ENCODE measurements around the gene PEX3. TPM values are rescaled to one million over a fixed set of nuclear protein-coding genes. Genes with fewer than 3 reads are reported as not detected.

Gene PEX3
- total and polyA plus RNA-seq, 2 donors (not counting 1 experiment from before 2014, with no cell fraction given), result 9.3 to 23.2 TPM

GRCh38 chr6:143496974-143497373 is 46.4 kb downstream of the PEX3 start:
- H3K4me1 ChIP-seq (ENCODE audit: control insufficient read depth in 2 of 2, insufficient read depth in 2 of 2, low read length in 2 of 2), result no peaks in the 10 kb centered on the region
- no peaks in the 10 kb centered on the region for H3K9me3 Mint-ChIP-seq (ENCODE audit: insufficient read depth)
- no peaks in the 10 kb centered on the region for H3K27me3 Mint-ChIP-seq
- H3K4me1 Mint-ChIP-seq, result no peaks in the 10 kb centered on the region
- H4K20me1 ChIP-seq (ENCODE audit: control insufficient read depth, insufficient read depth, low read length, poor library complexity, severe bottlenecking), result no peaks in the 10 kb centered on the region
- H2AFZ ChIP-seq (ENCODE audit: insufficient read depth, low read depth, low read length, poor library complexity, severe bottlenecking), result no peak overlapping the region
- POLR2A ChIA-PET, result no interaction called here
- intact Hi-C loops (cut with micrococcal nuclease), result no loop called here
- no peak overlapping the region for H3K4me3 ChIP-seq (ENCODE audit: control extremely low read depth in 1 of 5, extremely low read depth in 1 of 5, insufficient read depth in 1 of 5, low read depth in 2 of 5, low read length in 4 of 5)
- H3K79me2 ChIP-seq (ENCODE audit: control insufficient read depth, insufficient read depth, low read length), result no peaks in the 10 kb centered on the region
- no peak for ATAC-seq (ENCODE audit: low read depth)
- WGBS (ENCODE audit: insufficient coverage), result 80% methylated on average over 1 of the region's 1 CpG
- CTCF ChIA-PET, result interaction anchor here (1.1 kb wide), 1 partner anchor 17 kb away, joined by 3 read pairs; no protein-coding TSS in a partner anchor
- H3K9me3 ChIP-seq (ENCODE audit: control extremely low read depth in 1 of 3, control insufficient read depth in 2 of 3, insufficient read depth in 1 of 3, low read length in 2 of 3), result no peaks in the 10 kb centered on the region
- H3K9ac ChIP-seq (ENCODE audit: low read length), result no peak overlapping the region
- H3K27ac Mint-ChIP-seq, result no peak overlapping the region
- no peaks in the 10 kb centered on the region for H3K27me3 ChIP-seq (replicated peaks in 1 of 4; ENCODE audit: control extremely low read depth in 1 of 4, control insufficient read depth in 3 of 4, insufficient read depth in 4 of 4, low read length in 3 of 4)
- no peak for DNase-seq
- no peak overlapping the region for H3K4me2 ChIP-seq (replicated peaks; ENCODE audit: low read depth, low read length, poor library complexity, severe bottlenecking)
- H3K4me3 Mint-ChIP-seq, result no peak overlapping the region
- TF ChIP-seq EZH2 (IDR thresholded peaks at IDR 0.05; ENCODE audit: borderline replicate concordance, insufficient read depth, low read depth, low read length, poor library complexity, severe bottlenecking) (no peak), CTCF (IDR thresholded peaks at IDR 0.05) (no peak)
- peaks cover 3 to 11% of the 10 kb centered on the region in 2 experiments for H3K36me3 ChIP-seq (replicated peaks in 1 of 2; ENCODE audit: control extremely low read depth in 1 of 2, control insufficient read depth in 1 of 2, extremely low read depth in 1 of 2, insufficient read depth in 2 of 2, low read length in 1 of 2)
- no peak overlapping the region for H3K27ac ChIP-seq (ENCODE audit: low read length in 2 of 2)

DNA sequence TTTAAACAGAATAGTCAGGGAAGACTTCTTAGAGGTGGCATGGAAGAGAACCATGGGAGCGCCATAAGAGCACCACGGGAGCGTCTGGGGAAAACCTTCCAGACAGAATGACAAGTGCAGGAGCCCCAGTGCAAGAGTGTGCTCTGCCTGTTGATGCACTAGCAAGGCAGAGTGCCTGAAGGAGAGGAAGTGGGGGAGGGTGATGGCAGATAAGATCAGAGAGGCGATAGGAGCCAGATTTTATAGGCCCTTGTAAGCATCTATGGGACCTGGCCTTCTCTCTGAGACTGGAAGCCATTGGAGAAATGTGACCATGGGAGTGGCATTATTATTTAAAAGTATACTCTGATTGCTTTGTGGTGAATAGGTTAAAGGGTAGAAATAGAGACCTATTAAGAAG is 47.8 kb downstream of the PEX3 start:
- Mint-ChIP-seq H3K27ac (no peak overlapping the region), H3K9me3 (ENCODE audit: insufficient read depth) (no peaks in the 10 kb centered on the region), H3K27me3 (no peaks in the 10 kb centered on the region), H3K4me1 (no peaks in the 10 kb centered on the region), H3K4me3 (no peak overlapping the region)
- Histone ChIP-seq H3K9me3 (ENCODE audit: control extremely low read depth in 1 of 3, control insufficient read depth in 2 of 3, insufficient read depth in 1 of 3, low read length in 2 of 3) (no peaks in the 10 kb centered on the region), H3K4me2 (replicated peaks; ENCODE audit: low read depth, low read length, poor library complexity, severe bottlenecking) (no peak overlapping the region), H3K9ac (ENCODE audit: low read length) (no peak overlapping the region), H3K27ac (ENCODE audit: low read length in 2 of 2) (no peak overlapping the region), H4K20me1 (ENCODE audit: control insufficient read depth, insufficient read depth, low read length, poor library complexity, severe bottlenecking) (no peaks in the 10 kb centered on the region), H3K4me3 (ENCODE audit: control extremely low read depth in 1 of 5, extremely low read depth in 1 of 5, insufficient read depth in 1 of 5, low read depth in 2 of 5, low read length in 4 of 5) (no peak overlapping the region), H3K27me3 (replicated peaks in 1 of 4; ENCODE audit: control extremely low read depth in 1 of 4, control insufficient read depth in 3 of 4, insufficient read depth in 4 of 4, low read length in 3 of 4) (no peaks in the 10 kb centered on the region), H3K79me2 (ENCODE audit: control insufficient read depth, insufficient read depth, low read length) (no peaks in the 10 kb centered on the region), H3K4me1 (ENCODE audit: control insufficient read depth in 2 of 2, insufficient read depth in 2 of 2, low read length in 2 of 2) (no peaks in the 10 kb centered on the region), H2AFZ (ENCODE audit: insufficient read depth, low read depth, low read length, poor library complexity, severe bottlenecking) (no peak overlapping the region), H3K36me3 (replicated peaks in 1 of 2; ENCODE audit: control extremely low read depth in 1 of 2, control insufficient read depth in 1 of 2, extremely low read depth in 1 of 2, insufficient read depth in 2 of 2, low read length in 1 of 2) (peaks cover 3 to 11% of the 10 kb centered on the region in 2 experiments)
- ChIA-PET POLR2A (no interaction called here), CTCF (interaction anchor here (1.2 kb wide), 1 partner anchor 344 kb away, joined by 3 read pairs; the partner anchor contains the start of gene LTV1)
- WGBS (ENCODE audit: insufficient coverage), result 90% methylated on average over 4 of the region's 4 CpGs
- TF ChIP-seq CTCF (IDR thresholded peaks at IDR 0.05) (no peak), EZH2 (IDR thresholded peaks at IDR 0.05; ENCODE audit: borderline replicate concordance, insufficient read depth, low read depth, low read length, poor library complexity, severe bottlenecking) (no peak)
- ATAC-seq (ENCODE audit: low read depth) (no peak), DNase-seq (no peak)
- intact Hi-C loops (cut with micrococcal nuclease), result no loop called here
